Measurements from ENCODE around the gene UNC45A. TPM values are rescaled to one million over a fixed set of nuclear protein-coding genes. Genes with fewer than 3 reads are reported as not detected.

The UNC45A gene
- total and polyA plus RNA-seq, 2 of the 13 experiments (the other 11 are each of a cell fraction or from before 2014, with no cell fraction given), result 33.8 to 39.7 TPM

DNA sequence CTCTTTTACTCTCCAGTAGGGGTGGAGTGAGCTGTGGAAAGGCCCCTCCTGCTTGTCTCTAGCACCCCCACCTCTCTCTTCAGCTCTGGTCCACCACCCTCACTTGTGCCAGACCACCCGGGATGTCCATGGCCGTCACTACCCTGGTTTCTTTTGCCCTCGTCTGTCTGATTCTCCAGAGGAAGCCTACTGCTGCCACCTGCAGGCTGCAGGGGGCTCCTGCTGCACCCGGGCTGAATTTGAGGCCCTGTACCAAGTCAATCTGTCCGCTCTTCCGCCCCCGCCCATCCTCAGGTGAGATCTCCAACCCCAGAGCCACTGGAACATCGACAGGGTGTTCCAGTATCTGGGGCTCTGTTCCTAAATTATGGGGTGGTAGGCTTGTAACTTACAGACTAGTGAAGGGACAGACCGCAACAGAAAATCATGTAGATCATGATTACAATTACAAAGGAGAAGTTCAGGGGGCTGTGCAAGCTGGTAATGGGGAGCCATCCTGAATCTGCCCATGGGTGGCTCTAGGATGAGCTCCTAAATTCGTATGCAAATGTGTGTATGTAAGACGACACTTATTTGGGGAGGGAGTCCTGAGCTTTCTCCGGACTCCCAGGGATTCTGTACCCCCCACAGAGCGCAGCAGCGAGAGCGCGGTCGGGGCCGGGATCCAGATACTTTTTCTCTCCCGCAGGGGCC, 683 bp upstream of the UNC45A start (continued):
- TF ChIP-seq CENPT (CRISPR knock-in tag; IDR thresholded peaks at IDR 0.05; ENCODE audit: low read depth) (no peak), REL (CRISPR knock-in tag; conservative IDR thresholded peaks at IDR 0.05) (no peak), ZNF747 (CRISPR knock-in tag; IDR thresholded peaks at IDR 0.05; ENCODE audit: borderline replicate concordance) (no peak), ETV5 (CRISPR knock-in tag; IDR thresholded peaks at IDR 0.05; ENCODE audit: borderline replicate concordance) (no peak), NCOA5 (CRISPR knock-in tag; IDR thresholded peaks at IDR 0.05) (no peak), CEBPG (CRISPR knock-in tag; IDR thresholded peaks at IDR 0.05) (no peak), RXRB (CRISPR knock-in tag; IDR thresholded peaks at IDR 0.05; ENCODE audit: borderline replicate concordance) (no peak), NFATC3 (CRISPR knock-in tag; IDR thresholded peaks at IDR 0.05) (0 out of 2 replicates have a peak, but pooled peaks have one; percentile 57), ZNF562 (CRISPR knock-in tag; IDR thresholded peaks at IDR 0.05; ENCODE audit: borderline replicate concordance) (no peak), ZNF501 (CRISPR knock-in tag; IDR thresholded peaks at IDR 0.05) (no peak; the same call in 1 of the 2 replicates)
- TF ChIP-seq, protein P1, sequence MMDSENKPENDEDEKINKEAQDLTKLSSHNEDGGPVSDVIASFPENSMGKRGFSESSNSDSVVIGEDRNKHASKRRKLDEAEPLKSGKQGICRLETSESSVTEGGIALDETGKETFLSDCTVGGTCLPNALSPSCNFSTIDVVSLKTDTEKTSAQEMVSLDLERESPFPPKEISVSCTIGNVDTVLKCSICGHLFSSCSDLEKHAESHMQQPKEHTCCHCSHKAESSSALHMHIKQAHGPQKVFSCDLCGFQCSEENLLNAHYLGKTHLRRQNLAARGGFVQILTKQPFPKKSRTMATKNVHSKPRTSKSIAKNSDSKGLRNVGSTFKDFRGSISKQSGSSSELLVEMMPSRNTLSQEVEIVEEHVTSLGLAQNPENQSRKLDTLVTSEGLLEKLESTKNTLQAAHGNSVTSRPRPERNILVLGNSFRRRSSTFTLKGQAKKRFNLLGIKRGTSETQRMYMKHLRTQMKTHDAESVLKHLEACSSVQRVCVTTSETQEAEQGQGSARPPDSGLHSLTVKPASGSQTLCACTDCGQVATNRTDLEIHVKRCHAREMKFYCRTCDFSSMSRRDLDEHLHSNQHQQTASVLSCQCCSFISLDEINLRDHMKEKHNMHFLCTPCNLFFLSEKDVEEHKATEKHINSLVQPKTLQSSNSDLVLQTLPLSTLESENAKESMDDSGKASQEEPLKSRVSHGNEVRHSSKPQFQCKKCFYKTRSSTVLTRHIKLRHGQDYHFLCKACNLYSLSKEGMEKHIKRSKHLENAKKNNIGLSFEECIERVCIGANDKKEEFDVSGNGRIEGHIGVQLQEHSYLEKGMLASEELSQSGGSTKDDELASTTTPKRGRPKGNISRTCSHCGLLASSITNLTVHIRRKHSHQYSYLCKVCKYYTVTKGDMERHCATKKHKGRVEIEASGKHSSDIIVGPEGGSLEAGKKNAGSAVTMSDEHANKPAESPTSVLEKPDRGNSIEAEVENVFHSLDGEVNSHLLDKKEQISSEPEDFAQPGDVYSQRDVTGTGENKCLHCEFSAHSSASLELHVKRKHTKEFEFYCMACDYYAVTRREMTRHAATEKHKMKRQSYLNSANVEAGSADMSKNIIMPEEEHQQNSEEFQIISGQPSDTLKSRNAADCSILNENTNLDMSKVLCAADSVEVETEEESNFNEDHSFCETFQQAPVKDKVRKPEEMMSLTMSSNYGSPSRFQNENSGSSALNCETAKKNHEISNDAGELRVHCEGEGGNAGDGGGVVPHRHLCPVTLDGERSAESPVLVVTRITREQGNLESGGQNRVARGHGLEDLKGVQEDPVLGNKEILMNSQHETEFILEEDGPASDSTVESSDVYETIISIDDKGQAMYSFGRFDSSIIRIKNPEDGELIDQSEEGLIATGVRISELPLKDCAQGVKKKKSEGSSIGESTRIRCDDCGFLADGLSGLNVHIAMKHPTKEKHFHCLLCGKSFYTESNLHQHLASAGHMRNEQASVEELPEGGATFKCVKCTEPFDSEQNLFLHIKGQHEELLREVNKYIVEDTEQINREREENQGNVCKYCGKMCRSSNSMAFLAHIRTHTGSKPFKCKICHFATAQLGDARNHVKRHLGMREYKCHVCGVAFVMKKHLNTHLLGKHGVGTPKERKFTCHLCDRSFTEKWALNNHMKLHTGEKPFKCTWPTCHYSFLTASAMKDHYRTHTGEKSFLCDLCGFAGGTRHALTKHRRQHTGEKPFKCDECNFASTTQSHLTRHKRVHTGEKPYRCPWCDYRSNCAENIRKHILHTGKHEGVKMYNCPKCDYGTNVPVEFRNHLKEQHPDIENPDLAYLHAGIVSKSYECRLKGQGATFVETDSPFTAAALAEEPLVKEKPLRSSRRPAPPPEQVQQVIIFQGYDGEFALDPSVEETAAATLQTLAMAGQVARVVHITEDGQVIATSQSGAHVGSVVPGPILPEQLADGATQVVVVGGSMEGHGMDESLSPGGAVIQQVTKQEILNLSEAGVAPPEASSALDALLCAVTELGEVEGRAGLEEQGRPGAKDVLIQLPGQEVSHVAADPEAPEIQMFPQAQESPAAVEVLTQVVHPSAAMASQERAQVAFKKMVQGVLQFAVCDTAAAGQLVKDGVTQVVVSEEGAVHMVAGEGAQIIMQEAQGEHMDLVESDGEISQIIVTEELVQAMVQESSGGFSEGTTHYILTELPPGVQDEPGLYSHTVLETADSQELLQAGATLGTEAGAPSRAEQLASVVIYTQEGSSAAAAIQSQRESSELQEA (CRISPR knock-in tag; IDR thresholded peaks at IDR 0.05; ENCODE audit: not compliant biosample characterization), result no peak
- TF ChIP-seq, protein P2, sequence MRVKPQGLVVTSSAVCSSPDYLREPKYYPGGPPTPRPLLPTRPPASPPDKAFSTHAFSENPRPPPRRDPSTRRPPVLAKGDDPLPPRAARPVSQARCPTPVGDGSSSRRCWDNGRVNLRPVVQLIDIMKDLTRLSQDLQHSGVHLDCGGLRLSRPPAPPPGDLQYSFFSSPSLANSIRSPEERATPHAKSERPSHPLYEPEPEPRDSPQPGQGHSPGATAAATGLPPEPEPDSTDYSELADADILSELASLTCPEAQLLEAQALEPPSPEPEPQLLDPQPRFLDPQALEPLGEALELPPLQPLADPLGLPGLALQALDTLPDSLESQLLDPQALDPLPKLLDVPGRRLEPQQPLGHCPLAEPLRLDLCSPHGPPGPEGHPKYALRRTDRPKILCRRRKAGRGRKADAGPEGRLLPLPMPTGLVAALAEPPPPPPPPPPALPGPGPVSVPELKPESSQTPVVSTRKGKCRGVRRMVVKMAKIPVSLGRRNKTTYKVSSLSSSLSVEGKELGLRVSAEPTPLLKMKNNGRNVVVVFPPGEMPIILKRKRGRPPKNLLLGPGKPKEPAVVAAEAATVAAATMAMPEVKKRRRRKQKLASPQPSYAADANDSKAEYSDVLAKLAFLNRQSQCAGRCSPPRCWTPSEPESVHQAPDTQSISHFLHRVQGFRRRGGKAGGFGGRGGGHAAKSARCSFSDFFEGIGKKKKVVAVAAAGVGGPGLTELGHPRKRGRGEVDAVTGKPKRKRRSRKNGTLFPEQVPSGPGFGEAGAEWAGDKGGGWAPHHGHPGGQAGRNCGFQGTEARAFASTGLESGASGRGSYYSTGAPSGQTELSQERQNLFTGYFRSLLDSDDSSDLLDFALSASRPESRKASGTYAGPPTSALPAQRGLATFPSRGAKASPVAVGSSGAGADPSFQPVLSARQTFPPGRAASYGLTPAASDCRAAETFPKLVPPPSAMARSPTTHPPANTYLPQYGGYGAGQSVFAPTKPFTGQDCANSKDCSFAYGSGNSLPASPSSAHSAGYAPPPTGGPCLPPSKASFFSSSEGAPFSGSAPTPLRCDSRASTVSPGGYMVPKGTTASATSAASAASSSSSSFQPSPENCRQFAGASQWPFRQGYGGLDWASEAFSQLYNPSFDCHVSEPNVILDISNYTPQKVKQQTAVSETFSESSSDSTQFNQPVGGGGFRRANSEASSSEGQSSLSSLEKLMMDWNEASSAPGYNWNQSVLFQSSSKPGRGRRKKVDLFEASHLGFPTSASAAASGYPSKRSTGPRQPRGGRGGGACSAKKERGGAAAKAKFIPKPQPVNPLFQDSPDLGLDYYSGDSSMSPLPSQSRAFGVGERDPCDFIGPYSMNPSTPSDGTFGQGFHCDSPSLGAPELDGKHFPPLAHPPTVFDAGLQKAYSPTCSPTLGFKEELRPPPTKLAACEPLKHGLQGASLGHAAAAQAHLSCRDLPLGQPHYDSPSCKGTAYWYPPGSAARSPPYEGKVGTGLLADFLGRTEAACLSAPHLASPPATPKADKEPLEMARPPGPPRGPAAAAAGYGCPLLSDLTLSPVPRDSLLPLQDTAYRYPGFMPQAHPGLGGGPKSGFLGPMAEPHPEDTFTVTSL (CRISPR knock-in tag; IDR thresholded peaks at IDR 0.05; ENCODE audit: borderline replicate concordance), result no peak
- TF ChIP-seq, protein P3, sequence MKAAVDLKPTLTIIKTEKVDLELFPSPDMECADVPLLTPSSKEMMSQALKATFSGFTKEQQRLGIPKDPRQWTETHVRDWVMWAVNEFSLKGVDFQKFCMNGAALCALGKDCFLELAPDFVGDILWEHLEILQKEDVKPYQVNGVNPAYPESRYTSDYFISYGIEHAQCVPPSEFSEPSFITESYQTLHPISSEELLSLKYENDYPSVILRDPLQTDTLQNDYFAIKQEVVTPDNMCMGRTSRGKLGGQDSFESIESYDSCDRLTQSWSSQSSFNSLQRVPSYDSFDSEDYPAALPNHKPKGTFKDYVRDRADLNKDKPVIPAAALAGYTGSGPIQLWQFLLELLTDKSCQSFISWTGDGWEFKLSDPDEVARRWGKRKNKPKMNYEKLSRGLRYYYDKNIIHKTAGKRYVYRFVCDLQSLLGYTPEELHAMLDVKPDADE (CRISPR knock-in tag; IDR thresholded peaks at IDR 0.05), result no peak

Data from HepG2 (cell line).